GM21526 (cell line): ENCODE results near the gene CLDN4.

Experiments
- ATAC-seq: cut with Tn5 transposase; IDR thresholded peaks from one replicate; pipeline ENCODE4 v1.9.1; 2021; ENCODE audit warnings: moderate library complexity; ENCODE audit not compliant: unreplicated experiment, low FRiP score

Gene CLDN4

DNA sequence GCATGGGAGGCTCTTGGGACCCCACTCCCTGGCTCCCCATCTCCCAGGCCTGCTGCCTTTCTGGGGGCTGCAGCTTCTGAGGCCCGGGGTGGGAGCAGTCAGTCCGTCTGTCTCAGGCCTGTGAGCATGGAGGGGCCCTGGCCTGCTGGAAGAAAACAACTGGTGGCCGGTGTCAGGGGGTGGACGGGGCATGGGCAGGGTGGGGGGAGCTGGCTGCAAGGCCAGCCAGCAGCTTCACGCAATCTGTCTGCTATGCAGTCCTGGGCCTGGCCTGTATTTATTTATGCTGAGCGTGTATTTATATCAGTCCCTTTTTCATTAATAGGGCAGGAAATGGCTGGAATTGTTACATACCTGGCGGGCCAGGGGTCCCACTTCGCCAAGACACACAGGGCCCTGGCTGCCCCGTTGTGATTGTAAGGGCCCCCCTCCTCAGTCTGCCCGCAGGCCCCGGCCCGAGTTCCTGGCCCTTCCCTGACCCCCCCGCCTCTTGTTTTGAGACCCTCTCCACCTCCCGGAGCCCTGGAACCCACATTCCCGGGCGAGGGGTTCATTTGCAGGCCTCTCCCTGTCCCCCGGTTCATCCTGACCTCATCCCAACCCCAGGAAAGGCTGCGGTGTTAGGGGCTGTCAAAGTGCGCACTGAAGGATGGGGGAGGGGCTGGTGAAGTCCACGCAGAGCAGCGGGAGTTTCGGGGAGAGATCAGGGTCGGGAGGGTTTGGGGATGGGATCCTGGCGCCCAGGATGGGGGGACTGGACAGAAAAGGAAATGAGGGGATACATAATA is 38.4 kb downstream of the CLDN4 start:
- ATAC-seq: no peak

DNA sequence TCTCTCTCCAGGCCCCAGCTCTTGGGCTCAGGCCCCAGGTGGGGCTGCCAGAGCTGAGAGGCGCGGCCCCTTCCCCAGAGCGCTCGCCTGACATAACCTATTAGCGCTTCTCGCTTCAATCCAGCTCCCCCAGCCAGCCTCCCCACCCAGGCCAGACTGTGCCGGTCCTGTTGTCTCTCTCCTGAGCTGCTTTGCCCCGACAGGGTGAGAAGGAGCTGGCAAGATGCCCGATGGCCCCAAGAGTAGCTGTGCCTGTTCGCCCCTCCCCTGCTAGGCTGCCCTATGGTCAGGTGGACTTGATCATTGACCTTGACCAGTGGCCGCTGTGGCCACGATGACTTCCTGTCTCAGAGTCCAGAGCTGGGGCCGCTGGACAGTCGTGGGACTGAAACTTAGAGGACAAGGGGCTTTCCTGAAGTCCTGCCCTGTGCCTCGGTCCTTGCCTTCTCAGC is 39.3 kb downstream of the CLDN4 start:
- ATAC-seq: no peak

DNA sequence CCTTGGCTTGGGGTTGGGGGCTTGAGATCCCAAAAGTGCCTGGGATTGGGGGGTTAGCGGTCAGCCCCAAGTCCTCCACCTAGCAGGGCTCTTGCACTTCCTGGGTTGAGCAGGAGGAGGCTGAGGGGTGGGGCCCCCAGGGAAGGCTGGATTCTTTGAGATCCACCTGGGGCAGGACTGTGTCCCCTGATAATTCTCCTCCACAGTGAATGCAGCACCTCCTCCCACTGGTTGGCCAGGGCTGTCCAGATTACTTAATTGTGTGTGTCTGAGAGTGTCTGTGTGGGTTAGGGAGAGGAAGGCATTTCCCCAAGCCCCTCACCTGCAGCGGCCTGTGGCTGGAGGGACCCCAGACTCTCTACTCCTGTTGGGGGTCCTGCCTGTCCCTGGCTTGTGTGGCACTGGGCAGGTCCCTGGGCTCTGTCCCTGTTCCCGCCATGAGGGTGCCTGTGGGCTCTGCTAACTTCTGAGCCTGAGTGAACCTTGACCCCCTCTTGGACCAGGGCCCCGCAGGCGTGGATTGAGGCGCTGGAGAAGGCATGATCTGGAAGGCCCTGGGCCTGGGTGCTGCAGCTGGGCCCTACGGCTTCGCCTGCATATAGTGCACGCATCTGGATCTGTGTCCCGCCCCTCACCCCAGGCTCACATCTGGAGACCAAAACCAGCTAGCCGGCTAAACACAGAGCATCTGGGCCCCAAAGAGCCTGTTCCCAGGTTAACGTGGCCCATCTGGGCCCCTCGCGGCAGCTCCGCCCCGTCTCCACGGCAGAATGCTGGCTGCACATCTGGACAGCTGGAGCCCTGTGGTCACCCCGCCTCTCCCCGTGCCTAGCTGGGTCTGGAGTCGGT is 40.6 kb downstream of the CLDN4 start:
- no peak for ATAC-seq

DNA sequence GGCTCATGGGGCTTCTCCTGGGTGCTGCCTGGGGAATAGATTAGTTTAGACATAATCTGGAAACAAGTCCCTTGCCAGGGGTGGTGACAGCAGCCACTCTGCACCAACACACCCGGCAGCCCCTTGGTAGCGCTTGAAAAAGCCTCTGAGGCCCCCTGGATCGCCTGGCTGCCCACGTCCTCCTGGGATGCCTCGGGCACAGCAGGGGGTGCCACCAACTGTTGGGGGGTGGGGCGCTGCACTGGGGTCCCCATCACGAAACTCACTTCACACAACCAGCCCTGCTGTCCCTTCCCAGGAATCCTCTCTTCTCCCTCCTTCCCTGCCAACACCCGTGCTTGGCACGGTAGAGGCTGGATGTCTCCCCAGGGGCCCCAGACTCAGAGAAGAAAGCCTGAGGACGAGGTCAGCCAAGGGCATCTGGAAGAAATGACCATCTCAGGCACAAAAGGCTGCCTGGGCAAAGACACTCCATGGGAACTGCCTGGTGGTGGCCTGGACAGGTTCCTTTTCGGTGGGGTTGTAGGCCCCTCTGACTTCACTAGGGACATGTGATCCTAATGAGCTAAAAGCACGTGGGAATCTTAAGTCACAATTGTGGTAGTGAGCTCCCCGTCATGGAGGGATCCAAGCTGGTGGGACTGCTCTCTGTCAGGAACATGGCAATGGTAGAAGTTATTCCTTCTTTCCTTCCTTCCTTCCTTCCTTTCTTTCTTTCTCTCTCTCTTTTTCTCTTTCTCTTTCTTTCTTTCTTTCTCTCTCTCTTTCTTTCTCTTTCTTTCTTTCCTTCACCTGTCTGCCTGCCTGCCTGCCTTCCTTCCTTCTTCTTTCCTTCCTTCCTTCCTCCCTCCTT is 41.5 kb downstream of the CLDN4 start:
- ATAC-seq: no peak

DNA sequence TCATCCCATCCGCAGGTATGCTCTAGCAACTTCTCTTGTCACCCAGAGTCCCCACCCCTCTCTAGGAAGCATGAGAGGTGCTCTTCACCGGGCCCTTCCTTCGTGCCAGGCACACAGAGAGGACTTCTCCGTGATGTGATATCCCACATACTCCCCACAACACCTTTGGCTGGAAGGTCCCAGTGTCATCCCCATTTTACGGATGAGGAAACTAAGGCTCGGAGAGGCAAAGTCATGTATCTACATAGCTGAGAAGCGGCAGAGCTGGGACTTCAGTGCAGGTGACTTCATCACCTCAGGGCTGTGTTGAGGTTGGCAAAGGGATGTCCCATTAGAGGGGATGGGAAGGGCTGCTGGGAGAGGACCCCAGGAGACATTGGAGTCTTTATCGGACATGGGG is 45.6 kb downstream of the CLDN4 start:
- ATAC-seq: no peak

DNA sequence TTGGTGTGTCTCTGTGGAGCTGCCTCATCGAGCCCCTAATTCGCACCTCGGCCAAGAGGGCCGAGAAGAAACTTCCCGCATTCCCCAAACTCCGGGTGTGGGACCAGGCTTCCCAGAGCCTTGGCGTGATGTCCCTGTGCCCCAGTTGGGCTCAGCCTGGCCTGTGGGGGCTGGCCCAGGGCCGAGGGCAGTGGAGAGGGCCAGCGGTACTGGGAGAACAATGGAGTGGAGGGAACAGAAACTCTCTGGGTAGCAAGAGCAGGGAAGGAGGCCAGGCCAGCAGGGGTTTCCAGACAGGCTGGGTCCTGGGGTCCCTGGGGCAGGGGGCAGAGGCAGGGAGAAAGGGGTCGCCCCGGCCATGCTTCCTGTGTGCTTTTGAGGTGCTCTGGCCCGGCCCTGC is 46.2 kb downstream of the CLDN4 start:
- ATAC-seq: no peak

DNA sequence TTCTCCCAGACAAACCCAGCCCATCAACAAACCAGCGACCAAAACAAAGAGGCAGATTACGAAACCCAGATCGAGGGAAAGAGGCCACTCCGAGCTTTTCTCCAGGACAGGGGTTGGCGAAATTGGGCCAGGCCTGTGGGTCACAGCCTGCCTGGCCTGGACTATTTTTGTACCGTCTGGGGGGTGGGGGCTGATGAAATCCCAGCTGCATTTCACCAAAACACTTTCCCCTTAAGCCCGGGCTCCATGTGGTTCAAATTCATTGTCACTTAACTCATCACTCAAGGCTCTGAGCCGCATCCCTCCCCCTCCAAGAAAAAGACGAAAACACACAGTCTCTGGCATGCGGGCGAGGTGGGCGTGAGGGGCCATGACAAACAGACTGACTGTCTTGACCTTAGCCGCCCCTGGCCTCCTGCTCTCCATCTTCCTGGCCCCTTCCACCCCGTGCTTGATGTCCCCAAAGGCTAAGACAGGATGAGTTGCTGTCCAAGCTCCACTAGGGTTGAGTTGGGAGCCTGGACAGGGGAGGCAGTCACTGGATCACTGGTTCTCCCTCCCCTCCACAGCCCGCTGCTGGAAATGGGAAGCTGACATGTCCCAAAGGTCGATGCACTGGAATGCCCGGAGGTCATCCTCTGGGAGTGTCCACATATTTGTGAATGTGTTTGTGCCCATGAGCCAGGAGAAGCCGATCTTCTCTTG is 49.3 kb downstream of the CLDN4 start:
- ATAC-seq: no peak

DNA sequence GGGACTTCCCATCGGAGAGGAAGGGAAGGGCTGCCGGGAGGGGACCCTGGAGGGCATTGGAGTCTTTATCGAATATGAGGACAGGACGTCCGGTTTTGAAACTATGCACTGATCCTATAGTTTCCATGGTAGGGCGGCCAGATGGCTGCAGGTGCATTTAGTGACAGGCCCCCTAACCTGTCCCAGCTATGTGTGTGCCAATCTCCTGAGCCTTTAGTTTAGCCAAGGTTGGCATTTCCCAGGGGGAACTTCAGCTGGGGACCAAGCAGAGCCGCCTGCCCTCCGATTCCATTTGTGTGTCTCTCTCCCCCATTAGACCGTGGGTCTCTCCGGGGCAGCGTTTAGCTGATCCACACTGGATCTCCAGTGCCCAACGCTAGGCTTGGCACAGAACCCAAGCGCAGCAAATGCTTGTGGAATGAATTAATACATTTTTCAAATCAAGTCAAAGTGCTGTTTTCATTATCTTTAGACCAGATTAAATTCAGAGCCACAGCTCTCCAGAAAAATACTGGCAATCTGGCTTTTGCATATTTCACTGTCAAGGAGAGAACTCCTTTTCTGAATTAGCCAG is 50.0 kb downstream of the CLDN4 start:
- ATAC-seq: no peak

DNA sequence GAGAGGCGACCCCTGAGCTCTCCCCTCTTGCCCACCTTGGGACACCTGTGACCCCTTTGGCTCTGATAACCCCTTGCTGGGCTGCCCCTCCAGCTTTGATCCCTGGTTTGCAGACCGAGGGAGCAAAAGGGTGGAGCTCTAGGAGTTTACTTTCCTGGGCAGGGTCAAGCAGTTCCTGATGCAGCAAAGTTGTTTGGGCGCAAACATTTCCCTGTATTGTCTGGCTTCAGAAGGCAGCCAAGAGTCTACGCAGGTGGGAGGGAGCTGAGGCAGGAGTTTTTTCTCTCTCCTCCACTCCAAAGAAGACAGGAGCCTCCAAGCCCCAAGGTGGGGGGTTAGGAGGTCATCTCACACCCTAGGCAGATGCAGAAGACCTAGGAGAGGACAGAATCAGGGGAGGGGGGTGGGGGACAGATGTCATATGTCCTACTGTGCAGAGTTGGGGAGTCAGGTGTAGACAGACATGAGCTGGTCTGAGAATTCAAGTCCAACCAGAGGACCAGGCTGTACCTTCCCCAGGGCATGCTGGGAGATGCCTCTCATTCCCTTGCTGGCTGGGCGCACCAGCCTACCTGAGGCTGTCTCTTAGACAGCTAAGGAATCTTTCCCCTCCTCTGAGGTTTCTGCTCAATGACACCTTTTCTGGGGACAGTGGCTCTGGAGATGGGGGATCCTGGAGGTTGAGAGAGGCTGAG is 50.7 kb downstream of the CLDN4 start:
- ATAC-seq: no peak

DNA sequence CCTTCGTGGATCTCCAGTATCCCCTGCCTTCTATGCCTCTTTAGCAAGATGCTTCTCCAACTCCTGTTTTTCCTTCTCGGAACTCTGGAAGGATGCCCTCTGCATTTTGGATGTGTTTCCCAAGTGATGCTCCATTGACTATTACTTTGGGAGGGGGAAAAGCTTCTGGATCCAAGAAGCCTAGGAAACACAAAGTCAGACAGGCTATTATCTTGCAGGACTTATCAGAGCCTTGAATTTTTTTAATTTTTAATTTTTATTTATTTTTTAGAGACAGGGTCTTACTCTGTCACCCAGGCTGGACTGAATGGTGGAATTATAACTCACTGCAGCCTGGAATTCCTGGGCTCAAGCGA is 51.2 kb downstream of the CLDN4 start:
- ATAC-seq: no peak
